Measurements from ENCODE around the gene NIPAL1. TPM values are rescaled to one million over a fixed set of nuclear protein-coding genes. Genes with fewer than 3 reads are reported as not detected.
"Not testable (repeated sequence)": the region's sequence is repeated elsewhere in the genome, so short reads cannot be mapped to it uniquely, and the experiment has no call there.

NIPAL1 gene
- total and polyA plus RNA-seq, 2 experiments from 2014 or later = 0.95 to 3.7 TPM

DNA sequence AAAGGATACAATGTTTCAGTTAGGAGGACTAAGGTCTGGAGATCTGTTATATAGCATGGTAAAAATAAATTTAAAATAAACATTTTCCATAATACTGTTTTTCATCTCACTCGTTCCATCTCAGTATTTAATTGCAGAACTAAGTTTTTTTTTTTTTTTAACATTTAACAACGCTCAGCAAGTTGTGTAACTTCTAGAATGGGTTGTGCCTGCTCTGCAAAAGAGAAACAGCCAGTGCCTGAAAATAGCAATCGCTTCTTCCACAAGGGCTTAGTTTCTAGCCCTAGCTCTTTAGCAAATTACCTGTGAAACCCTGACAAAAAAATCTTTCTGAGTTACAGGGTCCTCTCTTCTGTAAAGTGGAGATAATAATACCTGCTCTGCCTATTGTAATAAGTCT is 42.0 kb upstream of the NIPAL1 start:
- in situ Hi-C loops (cut with MboI) = no loop called here
- no peaks in the 10 kb centered on the region for H3K9me2 ChIP-seq (ENCODE audit: insufficient read depth)
- H3K4me1 ChIP-seq (ENCODE audit: insufficient read depth) = no peaks in the 10 kb centered on the region
- H3F3A ChIP-seq (ENCODE audit: insufficient read depth) = no peaks in the 10 kb centered on the region
- no peaks in the 10 kb centered on the region for H4K20me1 ChIP-seq (ENCODE audit: insufficient read depth)
- H3K79me2 ChIP-seq (ENCODE audit: insufficient read depth) = no peaks in the 10 kb centered on the region
- no peak overlapping the region for H3K4me2 ChIP-seq (ENCODE audit: unreplicated experiment)
- no peak overlapping the region for H3K9ac ChIP-seq
- 10 to 12% methylated on average over 3 of the region's 3 CpGs for WGBS, 2 experiments (ENCODE audit: low coverage in 1 of 2, low lambda C conversion rate in 2 of 2, missing lambda C conversion rate in 2 of 2)
- no peaks in the 10 kb centered on the region for H3K27me3 ChIP-seq (replicated peaks; ENCODE audit: insufficient read depth)
- H3K9me3 ChIP-seq (ENCODE audit: low read depth) = no peaks in the 10 kb centered on the region
- no peak overlapping the region for H3K27ac ChIP-seq
- no peak overlapping the region for H3K4me3 ChIP-seq
- no peaks in the 10 kb centered on the region for H3K36me3 ChIP-seq (ENCODE audit: low read depth)
- H2AFZ ChIP-seq = no peak overlapping the region
- DNase-seq = no peak
- TF ChIP-seq EZH2phosphoT487 (IDR thresholded peaks at IDR 0.05; ENCODE audit: insufficient read depth, low read depth) (no peak), EZH2 (IDR thresholded peaks at IDR 0.05; ENCODE audit: insufficient read depth, poor library complexity, severe bottlenecking) (no peak)

DNA sequence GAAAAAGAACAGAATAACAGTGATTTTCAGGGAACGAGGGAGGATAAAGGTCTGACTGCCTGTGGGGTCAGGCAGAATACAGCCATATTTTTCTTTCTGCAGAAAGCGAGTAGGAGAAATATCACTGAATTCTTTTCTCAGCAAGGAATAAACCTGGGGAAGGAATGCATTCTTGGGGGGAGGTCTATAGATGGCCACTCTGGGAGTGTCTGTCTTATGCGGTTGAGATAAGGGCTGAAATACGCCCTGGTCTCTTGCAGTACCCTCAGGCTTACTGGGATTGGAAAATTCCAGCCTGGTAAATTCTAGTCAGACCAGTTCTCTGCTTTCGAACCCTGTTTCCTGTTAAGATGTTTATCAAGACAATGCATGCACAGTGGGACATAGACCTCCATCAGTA is 26.4 kb upstream of the NIPAL1 start:
- H3K4me1 ChIP-seq (ENCODE audit: insufficient read depth) = no peaks in the 10 kb centered on the region
- H3K27ac ChIP-seq = no peak overlapping the region
- no peak overlapping the region for H2AFZ ChIP-seq
- H3K4me2 ChIP-seq (ENCODE audit: unreplicated experiment) = no peak overlapping the region
- no peak for DNase-seq
- no peaks in the 10 kb centered on the region for H3K9me2 ChIP-seq (ENCODE audit: insufficient read depth)
- no peak overlapping the region for H3K9ac ChIP-seq
- in situ Hi-C loops (cut with MboI) = no loop called here
- H4K20me1 ChIP-seq (ENCODE audit: insufficient read depth) = no peaks in the 10 kb centered on the region
- H3K27me3 ChIP-seq (replicated peaks; ENCODE audit: insufficient read depth) = 0 out of 2 replicates have a peak, but pooled peaks cover 3% of the 10 kb centered on the region
- TF ChIP-seq EZH2phosphoT487 (IDR thresholded peaks at IDR 0.05; ENCODE audit: insufficient read depth, low read depth) = no peak
- no peak for TF ChIP-seq EZH2 (IDR thresholded peaks at IDR 0.05; ENCODE audit: insufficient read depth, poor library complexity, severe bottlenecking)
- no peaks in the 10 kb centered on the region for H3K9me3 ChIP-seq (ENCODE audit: low read depth)
- no peaks in the 10 kb centered on the region for H3K36me3 ChIP-seq (ENCODE audit: low read depth)
- no peaks in the 10 kb centered on the region for H3K79me2 ChIP-seq (ENCODE audit: insufficient read depth)
- 65 to 69% methylated on average over 5 of the region's 5 CpGs for WGBS, 2 experiments (ENCODE audit: low coverage in 1 of 2, low lambda C conversion rate in 2 of 2, missing lambda C conversion rate in 2 of 2)
- no peaks in the 10 kb centered on the region for H3F3A ChIP-seq (ENCODE audit: insufficient read depth)
- H3K4me3 ChIP-seq = no peak overlapping the region

DNA sequence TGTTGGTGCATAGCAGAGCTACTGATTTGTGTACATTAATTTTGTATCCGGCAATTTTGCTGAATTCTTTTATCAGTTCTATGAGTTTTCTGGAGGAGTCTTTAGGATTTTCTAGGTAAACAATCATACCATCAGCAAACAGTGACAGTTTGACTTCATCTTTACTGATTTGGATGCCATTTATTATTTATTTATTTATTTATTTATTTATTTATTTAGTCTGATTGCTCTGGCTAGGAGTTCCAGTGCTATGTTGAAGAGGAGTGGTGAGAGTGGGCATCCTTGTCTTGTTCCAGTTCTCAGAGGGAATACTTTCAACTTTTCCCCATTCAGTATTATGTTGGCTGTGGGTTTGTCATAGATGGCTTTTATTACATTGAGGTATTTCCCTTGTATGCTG is 24.1 kb upstream of the NIPAL1 start:
- WGBS, 2 experiments (ENCODE audit: low coverage in 1 of 2, low lambda C conversion rate in 2 of 2, missing lambda C conversion rate in 2 of 2) = 82 to 83% methylated on average over 1 of the region's 1 CpG
- H3K36me3 ChIP-seq (ENCODE audit: low read depth); H3K27ac ChIP-seq; in situ Hi-C loops (cut with MboI); H3K9me2 ChIP-seq (ENCODE audit: insufficient read depth); H3K27me3 ChIP-seq (replicated peaks; ENCODE audit: insufficient read depth); H3K9ac ChIP-seq; H2AFZ ChIP-seq; H4K20me1 ChIP-seq (ENCODE audit: insufficient read depth); DNase-seq; H3K4me1 ChIP-seq (ENCODE audit: insufficient read depth); H3K79me2 ChIP-seq (ENCODE audit: insufficient read depth); H3K4me3 ChIP-seq; H3K4me2 ChIP-seq (ENCODE audit: unreplicated experiment); H3K9me3 ChIP-seq (ENCODE audit: low read depth); H3F3A ChIP-seq (ENCODE audit: insufficient read depth): not testable (repeated sequence)

DNA sequence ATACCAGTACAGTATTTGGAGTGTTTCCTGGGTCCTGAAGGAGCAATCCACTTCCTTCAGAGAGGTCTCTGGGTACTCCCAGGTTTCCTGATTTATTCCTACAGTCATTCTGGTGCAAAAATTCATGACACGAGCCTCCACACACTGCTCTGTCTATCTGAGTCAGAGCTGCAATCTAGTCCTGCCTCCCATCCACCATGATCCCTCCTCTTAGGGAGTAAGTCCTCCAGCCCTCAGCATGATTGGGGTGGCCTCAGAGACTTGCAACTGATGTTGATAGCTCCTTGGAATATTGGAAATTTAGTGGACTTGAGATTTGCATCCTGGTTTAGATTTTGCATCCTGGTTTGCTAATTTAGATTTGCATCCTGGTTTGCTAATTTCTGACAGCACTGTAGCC is 20.6 kb upstream of the NIPAL1 start:
- Histone ChIP-seq H3K9ac (no peak overlapping the region), H3K79me2 (ENCODE audit: insufficient read depth) (no peaks in the 10 kb centered on the region), H3K4me2 (ENCODE audit: unreplicated experiment) (no peak overlapping the region), H3K9me2 (ENCODE audit: insufficient read depth) (no peaks in the 10 kb centered on the region), H3K27me3 (replicated peaks; ENCODE audit: insufficient read depth) (no peaks in the 10 kb centered on the region), H3K4me3 (no peak overlapping the region), H3K4me1 (ENCODE audit: insufficient read depth) (no peaks in the 10 kb centered on the region), H3K9me3 (ENCODE audit: low read depth) (no peaks in the 10 kb centered on the region), H3K27ac (no peak overlapping the region), H4K20me1 (ENCODE audit: insufficient read depth) (no peaks in the 10 kb centered on the region), H2AFZ (no peak overlapping the region), H3F3A (ENCODE audit: insufficient read depth) (no peaks in the 10 kb centered on the region), H3K36me3 (ENCODE audit: low read depth) (no peaks in the 10 kb centered on the region)
- TF ChIP-seq EZH2phosphoT487 (IDR thresholded peaks at IDR 0.05; ENCODE audit: insufficient read depth, low read depth) (no peak), EZH2 (IDR thresholded peaks at IDR 0.05; ENCODE audit: insufficient read depth, poor library complexity, severe bottlenecking) (no peak)
- WGBS, 2 experiments (ENCODE audit: low coverage in 1 of 2, low lambda C conversion rate in 2 of 2, missing lambda C conversion rate in 2 of 2) = 19 to 52% methylated on average over 1 of the region's 1 CpG
- in situ Hi-C loops (cut with MboI) = no loop called here
- DNase-seq = no peak

DNA sequence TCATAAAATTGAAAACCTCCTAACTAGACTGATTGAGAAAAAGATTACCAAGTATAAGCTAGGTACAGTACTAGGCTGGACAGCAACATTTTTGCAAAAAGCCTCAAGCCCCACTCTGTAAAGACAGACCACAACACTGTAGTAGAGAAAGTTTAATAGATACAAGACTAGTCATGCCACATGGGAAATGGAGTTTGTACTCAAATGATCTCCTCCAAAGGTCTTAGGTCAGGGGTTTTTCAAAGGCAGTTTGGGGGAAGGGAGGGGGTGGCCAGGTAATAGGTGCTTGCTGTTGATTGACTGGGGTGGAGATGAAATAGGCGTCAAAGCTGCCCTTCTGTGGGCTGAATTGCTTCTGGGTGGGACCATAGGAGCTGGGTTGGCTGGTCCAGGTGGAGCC is 14.3 kb upstream of the NIPAL1 start:
- H3F3A ChIP-seq (ENCODE audit: insufficient read depth) = no peaks in the 10 kb centered on the region
- no peak overlapping the region for H2AFZ ChIP-seq
- H3K4me2 ChIP-seq (ENCODE audit: unreplicated experiment) = no peak overlapping the region
- no peaks in the 10 kb centered on the region for H4K20me1 ChIP-seq (ENCODE audit: insufficient read depth)
- no peaks in the 10 kb centered on the region for H3K9me3 ChIP-seq (ENCODE audit: low read depth)
- no peaks in the 10 kb centered on the region for H3K9me2 ChIP-seq (ENCODE audit: insufficient read depth)
- H3K36me3 ChIP-seq (ENCODE audit: low read depth) = no peaks in the 10 kb centered on the region
- no peaks in the 10 kb centered on the region for H3K79me2 ChIP-seq (ENCODE audit: insufficient read depth)
- H3K27ac ChIP-seq = no peak overlapping the region
- no peak overlapping the region for H3K9ac ChIP-seq
- no peaks in the 10 kb centered on the region for H3K27me3 ChIP-seq (replicated peaks; ENCODE audit: insufficient read depth)
- TF ChIP-seq EZH2 (IDR thresholded peaks at IDR 0.05; ENCODE audit: insufficient read depth, poor library complexity, severe bottlenecking) (no peak), EZH2phosphoT487 (IDR thresholded peaks at IDR 0.05; ENCODE audit: insufficient read depth, low read depth) (no peak)
- WGBS, 2 experiments (ENCODE audit: low coverage in 1 of 2, low lambda C conversion rate in 2 of 2, missing lambda C conversion rate in 2 of 2) = 29 to 80% methylated on average over 1 of the region's 1 CpG
- H3K4me3 ChIP-seq = no peak overlapping the region
- DNase-seq = no peak
- no peaks in the 10 kb centered on the region for H3K4me1 ChIP-seq (ENCODE audit: insufficient read depth)
- in situ Hi-C loops (cut with MboI) = loop anchor here (10.0 kb wide), 1 partner anchor 73 kb away; no protein-coding TSS in a partner anchor

DNA sequence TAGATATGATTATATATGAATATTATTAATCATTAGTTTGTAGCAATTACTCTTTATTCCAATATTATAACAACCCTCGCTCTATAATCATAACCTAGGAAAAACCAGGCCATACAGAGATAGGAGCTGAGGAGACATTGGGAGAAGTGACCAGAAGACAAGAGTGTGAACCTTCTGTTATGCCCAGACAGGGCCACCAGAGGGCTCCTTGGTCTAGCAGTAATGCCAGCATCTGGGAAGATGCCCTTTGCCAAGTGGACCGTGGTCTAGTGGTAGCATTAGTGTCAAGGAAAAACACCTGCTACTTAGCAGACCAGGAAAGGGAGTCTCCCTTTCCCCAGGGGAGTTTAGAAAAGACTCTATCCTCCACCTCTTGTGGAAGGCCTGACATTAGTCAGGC is 13.0 kb upstream of the NIPAL1 start:
- not testable (repeated sequence) for H3K36me3 ChIP-seq (ENCODE audit: low read depth); H3K27ac ChIP-seq; H4K20me1 ChIP-seq (ENCODE audit: insufficient read depth); H3K79me2 ChIP-seq (ENCODE audit: insufficient read depth); H3F3A ChIP-seq (ENCODE audit: insufficient read depth); H3K27me3 ChIP-seq (replicated peaks; ENCODE audit: insufficient read depth); H3K9me3 ChIP-seq (ENCODE audit: low read depth); H3K4me2 ChIP-seq (ENCODE audit: unreplicated experiment); H3K9ac ChIP-seq; H3K4me1 ChIP-seq (ENCODE audit: insufficient read depth); H3K4me3 ChIP-seq; H2AFZ ChIP-seq; H3K9me2 ChIP-seq (ENCODE audit: insufficient read depth)
- 0 to 8% methylated on average over 2 of the region's 2 CpGs for WGBS, 2 experiments (ENCODE audit: low coverage in 1 of 2, low lambda C conversion rate in 2 of 2, missing lambda C conversion rate in 2 of 2)
- in situ Hi-C loops (cut with MboI) = loop anchor here (10.0 kb wide), 1 partner anchor 71 kb away; no protein-coding TSS in a partner anchor
- DNase-seq = peak; percentile 48
